CMK (cell line): ENCODE results near the gene ADD2.
"Not testable (repeated sequence)": the region's sequence is repeated elsewhere in the genome, so short reads cannot be mapped to it uniquely, and the experiment has no call there.

ENCODE experiments used
- DNase-seq: peaks from one replicate; pipeline ENCODE4 v3.0.0-alpha.2; 2010; ENCODE audit warnings: low read depth

The ADD2 gene

GRCh38 chr2:70767699-70768589 lies at the start of gene ADD2:
Gene ADD2 (minus strand): TSS chr2:70768200. CDS start chr2:70706408, 61,792 bp downstream.
- no peak for DNase-seq

- no peak for DNase-seq
Measured at GRCh38 chr2:70817284-70817954, 49.4 kb upstream of the ADD2 start.

- DNase-seq, result no peak
Measured at GRCh38 chr2:70816726-70817125, 48.7 kb upstream of the ADD2 start.

GRCh38 chr2:70808983-70809958 lies 41.3 kb upstream of the ADD2 start:
- DNase-seq, result no peak

- no peak for DNase-seq
Measured at GRCh38 chr2:70807828-70808118, 39.8 kb upstream of the ADD2 start.

- no peak for DNase-seq
Measured at GRCh38 chr2:70807102-70807827, 39.3 kb upstream of the ADD2 start.

GRCh38 chr2:70806620-70807019 lies 38.6 kb upstream of the ADD2 start:
- no peak for DNase-seq

GRCh38 chr2:70806013-70806412 lies 38.0 kb upstream of the ADD2 start:
- no peak for DNase-seq

- no peak for DNase-seq
Measured at GRCh38 chr2:70801607-70802263, 33.7 kb upstream of the ADD2 start.

GRCh38 chr2:70799706-70800105 lies 31.7 kb upstream of the ADD2 start:
- no peak for DNase-seq

- DNase-seq, result not testable (repeated sequence)
Measured at GRCh38 chr2:70797996-70798395, 30.0 kb upstream of the ADD2 start.

GRCh38 chr2:70797506-70797905 lies 29.5 kb upstream of the ADD2 start:
- no peak for DNase-seq

GRCh38 chr2:70796262-70796661 lies 28.3 kb upstream of the ADD2 start:
- DNase-seq, result no peak

GRCh38 chr2:70795164-70795995 lies 27.4 kb upstream of the ADD2 start:
- DNase-seq, result no peak

- no peak for DNase-seq
Measured at GRCh38 chr2:70793450-70793849, 25.4 kb upstream of the ADD2 start.

- DNase-seq, result no peak
Measured at GRCh38 chr2:70790136-70790828, 22.3 kb upstream of the ADD2 start, which contains the start of gene FIGLA. Gene FIGLA (minus strand): TSS chr2:70790643. CDS start chr2:70790638, 5 bp downstream.

- peak; percentile 17 for DNase-seq
Measured at GRCh38 chr2:70789304-70790135, 21.5 kb upstream of the ADD2 start.

GRCh38 chr2:70785137-70785911 lies 17.3 kb upstream of the ADD2 start:
- DNase-seq, result no peak
